Glomerular visceral epithelial cell (primary cell): ENCODE data around the gene DYNLT2.

Experiments
- DNase-seq: peaks from one replicate; pipeline ENCODE4 v3.0.0-alpha.2; 2016; ENCODE audit errors: extremely low spot score

DYNLT2 gene

GRCh38 chr6:169751242-169752073 lies at the start of gene DYNLT2, which contains the start of gene ERMARD:
TSS of gene DYNLT2 (minus strand) at chr6:169751572. CDS start at chr6:169751458, 114 bp downstream.
TSS of gene ERMARD (plus strand) at chr6:169751622. CDS start at chr6:169751658, 36 bp downstream.
- DNase-seq, result peak; percentile 95

DNA sequence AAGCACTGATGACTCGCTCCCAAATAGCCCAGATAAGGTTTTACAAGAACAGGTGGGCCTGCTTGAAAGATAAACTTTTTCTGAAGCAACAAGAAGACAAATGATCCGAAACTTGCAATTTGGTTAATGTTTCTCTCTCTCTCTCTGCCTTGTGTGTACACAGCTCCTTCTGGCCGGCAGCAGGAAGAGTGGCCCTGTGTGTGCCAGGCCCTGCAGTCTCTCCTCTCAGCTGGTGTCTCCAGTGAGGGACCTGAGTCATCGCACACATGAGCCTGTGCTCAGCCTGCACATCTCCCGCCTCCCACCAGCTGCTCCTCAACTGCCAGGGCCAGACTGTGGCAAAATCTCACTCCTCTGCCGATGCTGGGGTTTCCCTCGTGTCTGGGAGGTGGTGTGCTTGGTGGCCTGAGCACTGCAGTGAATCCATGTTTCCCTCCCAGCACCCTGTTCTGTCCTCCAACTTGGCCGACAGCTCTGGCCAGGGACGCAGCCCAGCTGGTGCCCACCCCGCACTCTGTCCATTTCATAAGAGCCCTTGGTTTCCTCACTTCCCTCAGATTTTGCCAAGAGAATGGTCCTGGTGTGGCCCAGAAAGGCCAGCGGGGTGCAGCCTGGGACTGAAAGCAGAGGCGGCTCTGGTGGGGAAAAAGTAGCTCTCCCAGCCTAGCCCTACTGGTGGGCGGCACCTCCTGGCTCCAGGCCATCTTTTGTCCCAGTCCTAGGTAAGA lies 49.5 kb upstream of the DYNLT2 start:
- DNase-seq, result peak; percentile 78

DNA sequence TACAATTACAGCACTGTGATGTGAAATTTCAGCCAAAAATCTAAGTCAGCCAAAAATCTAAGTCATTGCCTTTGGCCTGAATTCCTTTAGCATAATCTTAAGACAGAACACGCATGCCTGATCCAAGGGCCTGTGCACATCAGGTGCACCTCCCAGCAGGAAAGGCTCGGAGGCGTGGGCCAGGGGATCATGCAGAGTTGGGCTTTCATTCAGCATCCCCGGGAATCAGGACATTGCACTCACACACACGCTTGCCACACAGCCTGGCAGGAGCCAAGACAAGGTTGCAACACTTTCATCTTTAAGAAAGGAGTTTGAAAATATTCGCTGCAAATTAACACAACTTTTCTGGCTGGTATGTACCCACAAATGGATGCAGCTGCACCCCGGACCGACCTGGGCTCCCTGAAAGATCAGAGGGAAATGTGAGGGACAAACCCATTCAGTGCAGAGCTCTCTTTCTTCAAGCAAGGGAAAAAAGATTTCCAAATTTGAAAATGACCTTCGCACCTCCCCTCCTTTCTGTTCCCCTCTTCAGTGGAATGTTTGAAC lies 48.8 kb upstream of the DYNLT2 start:
- DNase-seq, result no peak

GRCh38 chr6:169799474-169799926 lies 48.1 kb upstream of the DYNLT2 start:
- no peak for DNase-seq

DNA sequence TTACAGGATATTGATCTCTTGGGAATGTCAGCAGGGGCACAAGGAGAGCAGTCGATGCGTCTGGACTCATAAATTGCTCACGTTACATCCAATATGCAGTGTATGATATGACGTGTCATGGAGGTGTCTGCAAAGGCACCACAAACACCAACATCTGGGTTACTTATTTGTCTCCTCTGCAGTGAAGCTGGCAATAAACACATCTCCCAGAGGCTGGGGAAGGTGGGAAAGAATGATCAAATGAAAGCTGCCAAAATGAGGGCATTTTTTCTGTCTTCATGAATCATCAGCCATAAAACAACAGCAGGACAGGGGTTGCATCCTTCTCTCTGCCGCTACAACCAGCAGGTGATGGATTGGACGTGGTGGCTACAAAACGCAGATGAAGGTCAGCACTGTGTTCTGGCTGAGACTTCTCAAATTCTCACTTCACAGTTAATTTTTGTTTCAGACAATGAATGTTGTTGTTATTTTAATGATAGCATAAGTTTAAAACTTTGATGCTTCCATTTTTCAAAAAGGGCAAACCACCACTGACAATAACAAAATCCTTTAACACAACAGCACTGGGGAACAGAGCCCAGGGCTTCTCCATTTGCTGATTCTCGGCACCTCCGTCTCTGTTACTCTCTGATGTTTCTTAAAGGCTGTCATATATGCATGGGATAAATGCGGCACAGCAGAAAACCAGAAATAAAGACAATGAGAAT lies 47.5 kb upstream of the DYNLT2 start:
- no peak for DNase-seq

DNA sequence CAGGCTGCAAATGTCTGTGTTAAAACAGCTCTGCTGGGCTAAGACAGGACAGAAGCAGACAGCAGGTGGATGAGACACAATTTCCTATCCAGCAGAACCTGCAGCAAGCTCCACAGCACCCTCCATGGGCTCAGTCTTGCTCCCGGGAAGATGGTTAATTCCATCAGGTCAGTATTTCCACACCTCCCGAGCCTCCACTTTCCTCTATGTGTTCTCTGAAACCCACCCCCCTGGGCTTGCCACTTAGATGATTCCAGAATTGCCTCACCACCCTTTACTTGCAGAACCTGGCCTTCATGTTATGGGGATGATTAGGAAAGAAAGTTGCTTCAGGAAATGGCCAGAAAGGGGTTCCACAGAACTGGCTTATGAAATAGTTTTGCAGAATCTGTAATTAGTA lies 43.8 kb upstream of the DYNLT2 start:
- no peak for DNase-seq

GRCh38 chr6:169794317-169795055 lies 43.1 kb upstream of the DYNLT2 start:
- DNase-seq, result no peak

GRCh38 chr6:169793408-169793807 lies 42.0 kb upstream of the DYNLT2 start:
- no peak for DNase-seq

DNA sequence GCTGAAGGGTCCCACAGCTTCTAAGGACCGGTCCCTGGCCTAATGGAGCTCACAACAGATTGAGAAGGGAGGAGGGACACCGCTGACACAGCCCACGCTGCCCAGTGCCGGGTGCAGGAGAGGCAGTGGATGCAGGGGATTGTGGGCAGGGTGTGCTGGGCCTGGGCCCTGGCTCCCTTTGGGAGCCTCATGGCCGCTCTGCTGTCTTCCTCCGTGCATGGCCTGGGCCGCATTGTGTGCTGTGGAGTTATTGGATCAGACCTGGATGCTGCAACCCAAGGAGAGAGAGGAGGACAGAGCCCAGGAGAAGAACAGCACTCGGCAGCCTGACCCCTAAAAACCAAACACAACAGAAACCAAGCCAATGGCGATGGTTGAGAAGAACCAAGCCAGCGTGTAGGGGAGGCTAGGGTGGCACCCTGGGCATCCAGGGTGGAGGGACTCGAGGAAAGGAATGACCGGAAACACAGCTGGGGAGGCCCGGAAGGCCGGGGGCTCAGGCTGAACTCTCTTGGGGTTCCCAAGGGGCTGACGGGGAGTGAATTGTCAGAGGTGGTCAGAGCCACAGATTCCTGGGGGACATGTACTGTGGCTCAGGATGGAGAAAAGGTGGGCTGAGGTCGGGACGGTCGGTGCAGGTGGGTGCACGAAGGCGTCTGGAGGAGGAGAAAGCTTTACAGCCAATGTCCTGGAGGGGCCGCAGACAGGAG lies 41.1 kb upstream of the DYNLT2 start:
- DNase-seq, result no peak

- DNase-seq, result no peak
These were observed 40.4 kb upstream of the DYNLT2 start for GRCh38 chr6:169791721-169792131.

GRCh38 chr6:169789944-169790927 lies 38.9 kb upstream of the DYNLT2 start:
- DNase-seq, result peak; percentile 73

GRCh38 chr6:169789146-169789943 lies 38.0 kb upstream of the DYNLT2 start:
- no peak for DNase-seq

GRCh38 chr6:169788809-169789145 lies 37.4 kb upstream of the DYNLT2 start:
- no peak for DNase-seq

GRCh38 chr6:169787797-169788196 lies 36.4 kb upstream of the DYNLT2 start:
- no peak for DNase-seq

DNA sequence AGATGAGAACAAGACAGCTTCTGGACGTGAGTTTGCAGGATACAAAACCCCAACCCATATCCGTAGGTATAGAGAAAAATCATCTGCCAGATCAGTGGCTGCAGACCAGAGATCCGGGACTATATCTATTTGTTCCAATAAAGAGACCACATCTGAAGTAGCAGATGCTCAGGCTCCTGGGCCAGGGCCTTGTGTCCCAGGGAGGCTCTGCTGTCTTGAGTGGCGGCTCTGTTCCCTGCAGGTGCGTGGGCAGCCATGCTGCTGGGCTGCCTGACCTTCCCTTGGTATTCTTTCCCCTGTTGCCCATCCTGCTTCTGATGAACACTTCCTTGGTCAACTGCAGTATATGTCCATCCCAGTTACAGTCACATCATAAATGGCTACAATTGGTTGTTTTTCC lies 35.0 kb upstream of the DYNLT2 start:
- DNase-seq, result no peak

DNA sequence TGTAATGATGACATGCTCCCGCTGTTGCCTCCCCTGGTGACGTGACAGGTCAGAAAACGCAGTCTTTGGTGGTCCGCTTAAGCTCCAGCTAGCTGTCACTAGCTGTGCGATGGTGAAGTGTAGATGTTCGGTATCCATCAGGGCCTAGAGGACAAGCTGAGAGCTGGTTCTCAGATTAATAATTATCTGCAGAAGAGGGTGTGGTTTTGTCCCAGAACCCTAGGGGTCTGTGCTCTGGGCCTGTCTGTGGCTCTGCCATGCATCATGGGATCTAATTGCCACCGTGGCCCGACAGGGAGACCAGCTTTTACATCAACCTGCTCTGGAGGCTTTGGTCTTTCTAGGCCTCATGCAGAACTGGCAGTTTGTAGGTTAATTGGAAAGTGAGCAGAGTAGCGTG lies 34.2 kb upstream of the DYNLT2 start:
- DNase-seq, result no peak

GRCh38 chr6:169784821-169785340 lies 33.5 kb upstream of the DYNLT2 start:
- no peak for DNase-seq
